ENCODE measurements around the gene AUTS2.

AUTS2 gene

GRCh38 chr7:69817121-69817520, 218.8 kb downstream of the AUTS2 start:
- no peak for TF ChIP-seq CTCF (IDR thresholded peaks at IDR 0.05; ENCODE audit: control insufficient read depth, extremely low read depth, insufficient read depth)
- no peak for DNase-seq (ENCODE audit: low read depth)
- H3K4me3 ChIP-seq (ENCODE audit: low read depth, low read length): no peak overlapping the region

- no peak for DNase-seq (ENCODE audit: low read depth)
Observed at GRCh38 chr7:69817841-69818635, 219.8 kb downstream of the AUTS2 start.

GRCh38 chr7:69818636-69819332, 220.5 kb downstream of the AUTS2 start:
- DNase-seq (ENCODE audit: low read depth): no peak
- no peak for TF ChIP-seq CTCF (IDR thresholded peaks at IDR 0.05; ENCODE audit: control insufficient read depth, extremely low read depth, insufficient read depth)
- no peak overlapping the region for H3K4me3 ChIP-seq (ENCODE audit: low read depth, low read length)

More at GRCh38 chr7:69817841-69818635, 219.8 kb downstream of the AUTS2 start:
- TF ChIP-seq CTCF (IDR thresholded peaks at IDR 0.05; ENCODE audit: control insufficient read depth, extremely low read depth, insufficient read depth): no peak
- H3K4me3 ChIP-seq (ENCODE audit: low read depth, low read length): no peak overlapping the region

- DNase-seq (ENCODE audit: low read depth): no peak
- TF ChIP-seq CTCF (IDR thresholded peaks at IDR 0.05; ENCODE audit: control insufficient read depth, extremely low read depth, insufficient read depth): no peak
- no peak overlapping the region for H3K4me3 ChIP-seq (ENCODE audit: low read depth, low read length)
Observed at GRCh38 chr7:69819333-69819705, 221.0 kb downstream of the AUTS2 start.

GRCh38 chr7:69820479-69821192, 222.4 kb downstream of the AUTS2 start:
- H3K4me3 ChIP-seq (ENCODE audit: low read depth, low read length): no peak overlapping the region
- no peak for TF ChIP-seq CTCF (IDR thresholded peaks at IDR 0.05; ENCODE audit: control insufficient read depth, extremely low read depth, insufficient read depth)
- DNase-seq (ENCODE audit: low read depth): no peak

- TF ChIP-seq CTCF (IDR thresholded peaks at IDR 0.05; ENCODE audit: control insufficient read depth, extremely low read depth, insufficient read depth): no peak
- no peak overlapping the region for H3K4me3 ChIP-seq (ENCODE audit: low read depth, low read length)
- no peak for DNase-seq (ENCODE audit: low read depth)
Observed at GRCh38 chr7:69822386-69822785, 224.1 kb downstream of the AUTS2 start.

Data from LNCaP clone FGC (cell line).